HEK293 (cell line): Measurements from ENCODE around the gene SHISAL1.

Experiments used
- CTCF ChIP-seq: fragments of 450-650 bp; formaldehyde crosslinking; IDR thresholded peaks from 2 replicates; pipeline ENCODE4 v1.5.1; 2016; ENCODE audit warnings: missing biosample characterization, missing genetic modification characterization
- EGR2 ChIP-seq: fragments of 450-650 bp; formaldehyde crosslinking; IDR thresholded peaks from 2 replicates; pipeline ENCODE4 v1.5.1; 2016; ENCODE audit warnings: low read depth, missing biosample characterization, missing genetic modification characterization
- GFI1B ChIP-seq: fragments of 450-650 bp; formaldehyde crosslinking; IDR thresholded peaks from 2 replicates; pipeline ENCODE4 v1.5.1; 2016; ENCODE audit warnings: missing biosample characterization, missing genetic modification characterization
- YY1 ChIP-seq: fragments of 450-650 bp; formaldehyde crosslinking; IDR thresholded peaks from 2 replicates; pipeline ENCODE4 v1.5.1; 2018; ENCODE audit warnings: missing biosample characterization, missing genetic modification characterization
- ZBTB1 ChIP-seq: fragments of 450-650 bp; formaldehyde crosslinking; IDR thresholded peaks from 2 replicates; pipeline ENCODE4 v1.5.1; 2016; ENCODE audit warnings: missing biosample characterization, missing genetic modification characterization
- ZNF76 ChIP-seq: fragments of 450-650 bp; formaldehyde crosslinking; IDR thresholded peaks from 2 replicates; pipeline ENCODE4; 2016; ENCODE audit warnings: low read depth, missing biosample characterization, missing genetic modification characterization, borderline replicate concordance
- ZNF777 ChIP-seq: fragments of 450-650 bp; formaldehyde crosslinking; IDR thresholded peaks from 2 replicates; pipeline ENCODE4 v1.5.1; 2017; ENCODE audit warnings: missing biosample characterization, missing genetic modification characterization, borderline replicate concordance

- no peak for TF ChIP-seq ZNF76
- TF ChIP-seq EGR2: no peak
- TF ChIP-seq GFI1B: no peak
- TF ChIP-seq YY1 (tag by site-specific recombination): no peak
- TF ChIP-seq CTCF: no peak
- no peak for TF ChIP-seq ZBTB1 (tag by site-specific recombination)
- no peak for TF ChIP-seq ZNF777 (tag by site-specific recombination)
Measured at GRCh38 chr22:44277386-44278135, 35.2 kb downstream of the SHISAL1 start.
